ENCODE measurements around the gene ZNF195. TPM values are rescaled to one million over a fixed set of nuclear protein-coding genes. Genes with fewer than 3 reads are reported as not detected.
"Not testable (repeated sequence)": the region's sequence is repeated elsewhere in the genome, so short reads cannot be mapped to it uniquely, and the experiment has no call there.

ZNF195 gene
- total RNA-seq = 10 to 100 TPM in 3 of 4 donors, 1 to 10 TPM in 1; 8.7 to 25.4 (median 11.1) TPM

GRCh38 chr11:3378426-3379423 lies at the start of gene ZNF195:
Gene ZNF195 (minus strand): TSS chr11:3379146. CDS start chr11:3379040, 106 bp downstream.
- peak within 1 kb of the TSS; percentile 84 for H3K4me3 ChIP-seq (ENCODE audit: low read depth, poor library complexity, severe bottlenecking)
- 0 to 1% methylated on average over 52 to 54 of the region's 54 CpGs for WGBS, 2 donors
- DNase-seq (ENCODE audit: low spot score in 2 of 2) = peak; percentile 98 to 100
- intact Hi-C loops (cut with DNase I; ENCODE audit: low total_unique reads) = no loop called here
- TF ChIP-seq POLR2A (IDR thresholded peaks at IDR 0.05) = no peak
- TF ChIP-seq CTCF (IDR thresholded peaks at IDR 0.05) = no peak

GRCh38 chr11:3428076-3428475 lies 49.1 kb upstream of the ZNF195 start:
- 80 to 83% methylated on average over 10 of the region's 10 CpGs for WGBS, 2 donors
- intact Hi-C loops (cut with DNase I; ENCODE audit: low total_unique reads); H3K4me3 ChIP-seq (ENCODE audit: low read depth, poor library complexity, severe bottlenecking); DNase-seq (ENCODE audit: low spot score in 2 of 2): not testable (repeated sequence)

- DNase-seq (ENCODE audit: low spot score in 2 of 2); intact Hi-C loops (cut with DNase I; ENCODE audit: low total_unique reads); H3K4me3 ChIP-seq (ENCODE audit: low read depth, poor library complexity, severe bottlenecking): not testable (repeated sequence)
- WGBS, 2 donors = 86 to 95% methylated on average over 8 of the region's 8 CpGs
Measured at GRCh38 chr11:3426541-3426940, 47.6 kb upstream of the ZNF195 start.

GRCh38 chr11:3423928-3424327 lies 45.0 kb upstream of the ZNF195 start:
- H3K4me3 ChIP-seq (ENCODE audit: low read depth, poor library complexity, severe bottlenecking); intact Hi-C loops (cut with DNase I; ENCODE audit: low total_unique reads); DNase-seq (ENCODE audit: low spot score in 2 of 2): not testable (repeated sequence)
- 19% methylated on average over 5 of the region's 5 CpGs for WGBS, 2 donors

GRCh38 chr11:3423138-3423731 lies 44.3 kb upstream of the ZNF195 start:
- H3K4me3 ChIP-seq (ENCODE audit: low read depth, poor library complexity, severe bottlenecking); intact Hi-C loops (cut with DNase I; ENCODE audit: low total_unique reads): not testable (repeated sequence)
- peak in 1 of 2 donors; percentile 41 for DNase-seq (ENCODE audit: low spot score in 2 of 2)
- 0 to 1% methylated on average over 27 to 46 of the region's 46 CpGs for WGBS, 2 donors

- intact Hi-C loops (cut with DNase I; ENCODE audit: low total_unique reads) = not testable (repeated sequence)
- H3K4me3 ChIP-seq (ENCODE audit: low read depth, poor library complexity, severe bottlenecking) = peak overlapping the region; percentile 34
- WGBS, 2 donors = 0 to 1% methylated on average over 38 to 42 of the region's 66 CpGs
- DNase-seq (ENCODE audit: low spot score in 2 of 2) = peak; percentile 99 to 100
Measured at GRCh38 chr11:3422380-3423137, 43.6 kb upstream of the ZNF195 start.

GRCh38 chr11:3421608-3422379 lies 42.8 kb upstream of the ZNF195 start:
- peak in 1 of 2 donors; percentile 34 for DNase-seq (ENCODE audit: low spot score in 2 of 2)
- 4 to 7% methylated on average over 28 to 36 of the region's 42 CpGs for WGBS, 2 donors
- intact Hi-C loops (cut with DNase I; ENCODE audit: low total_unique reads) = not testable (repeated sequence)
- H3K4me3 ChIP-seq (ENCODE audit: low read depth, poor library complexity, severe bottlenecking) = peak overlapping the region; percentile 34

GRCh38 chr11:3420281-3421042 lies 41.5 kb upstream of the ZNF195 start:
- intact Hi-C loops (cut with DNase I; ENCODE audit: low total_unique reads); H3K4me3 ChIP-seq (ENCODE audit: low read depth, poor library complexity, severe bottlenecking); DNase-seq (ENCODE audit: low spot score in 2 of 2): not testable (repeated sequence)
- WGBS, 2 donors = 62 to 71% methylated on average over 10 of the region's 10 CpGs

- intact Hi-C loops (cut with DNase I; ENCODE audit: low total_unique reads); DNase-seq (ENCODE audit: low spot score in 2 of 2); H3K4me3 ChIP-seq (ENCODE audit: low read depth, poor library complexity, severe bottlenecking): not testable (repeated sequence)
- 100% methylated on average over 1 of the region's 1 CpG for WGBS, 2 donors
Measured at GRCh38 chr11:3419496-3419895, 40.5 kb upstream of the ZNF195 start.

- H3K4me3 ChIP-seq (ENCODE audit: low read depth, poor library complexity, severe bottlenecking); intact Hi-C loops (cut with DNase I; ENCODE audit: low total_unique reads); DNase-seq (ENCODE audit: low spot score in 2 of 2): not testable (repeated sequence)
- WGBS, 2 donors = 55 to 69% methylated on average over 4 of the region's 4 CpGs
Measured at GRCh38 chr11:3417047-3417446, 38.1 kb upstream of the ZNF195 start.

GRCh38 chr11:3415301-3415700 lies 36.4 kb upstream of the ZNF195 start:
- intact Hi-C loops (cut with DNase I; ENCODE audit: low total_unique reads); DNase-seq (ENCODE audit: low spot score in 2 of 2); H3K4me3 ChIP-seq (ENCODE audit: low read depth, poor library complexity, severe bottlenecking): not testable (repeated sequence)
- WGBS, 2 donors = 84 to 93% methylated on average over 6 to 7 of the region's 7 CpGs

- intact Hi-C loops (cut with DNase I; ENCODE audit: low total_unique reads); H3K4me3 ChIP-seq (ENCODE audit: low read depth, poor library complexity, severe bottlenecking); DNase-seq (ENCODE audit: low spot score in 2 of 2): not testable (repeated sequence)
- 89% methylated on average over 17 to 24 of the region's 24 CpGs for WGBS, 2 donors
Measured at GRCh38 chr11:3413666-3414065, 34.7 kb upstream of the ZNF195 start.

All from lower leg skin (tissue), 4 donors.